K562 treated with DMSO at 1 percent for 12 hours (cell line): ENCODE results near the gene RBMY1F. TPM values are rescaled to one million over a fixed set of nuclear protein-coding genes. Genes with fewer than 3 reads are reported as not detected.

ENCODE experiments used
- total RNA-seq: library from RNA; unstranded; fragments of 300-600 nt; gene quantifications from 2 replicates; pipeline ENCODE4 v1.2.3, GENCODE V29; 2022; ENCODE audit not compliant: insufficient read depth

Gene RBMY1F
- not detected in 2 replicates for total RNA-seq

GRCh38 chrY:22182823-22183222, at the start of gene RBMY1F:
Gene RBMY1F (minus strand): TSS chrY:22182923. CDS start chrY:22180969, 1,954 bp downstream.

Other genes starting within 250 kb of the RBMY1F start
- gene RBMY1J, start 220.5 kb upstream of the RBMY1F start, total RNA-seq, result not detected in 2 replicates